ENCODE measurements around the gene MBLAC2. TPM values are rescaled to one million over a fixed set of nuclear protein-coding genes. Genes with fewer than 3 reads are reported as not detected.

The MBLAC2 gene
- total RNA-seq, 4 donors from 2014 or later, result 5.1 to 7.4 (median 6.5) TPM

DNA sequence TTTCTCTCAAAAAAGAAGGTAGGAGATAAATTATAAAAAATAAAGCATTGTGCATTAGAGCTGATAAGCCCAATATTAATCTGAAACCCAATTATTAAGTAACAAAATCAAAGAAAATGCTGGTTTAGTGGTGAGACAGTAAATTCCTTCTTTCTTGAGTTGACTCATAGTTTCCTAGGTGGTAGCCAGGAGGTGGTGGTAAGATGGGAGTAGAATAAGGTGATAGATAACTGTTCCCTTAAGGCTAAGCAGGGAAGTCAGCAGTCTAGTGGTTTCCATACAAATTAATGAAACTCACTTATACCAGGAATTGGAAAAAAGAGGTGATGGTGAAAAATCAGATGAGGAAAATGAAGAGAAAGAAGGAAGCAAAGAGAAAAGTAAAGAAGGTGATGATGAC is 31.6 kb upstream of the MBLAC2 start:
- no peaks in the 10 kb centered on the region for H3K36me3 ChIP-seq
- H3K4me3 ChIP-seq (replicated peaks in 1 of 3), result no peak overlapping the region
- no peaks in the 10 kb centered on the region for H3K4me1 ChIP-seq
- no peaks in the 10 kb centered on the region for H3K9me3 ChIP-seq
- no peak overlapping the region for H3K27ac ChIP-seq
- no peak for DNase-seq
- intact Hi-C loops (cut with DNase I), result no loop called here
- no peak for TF ChIP-seq POLR2A (IDR thresholded peaks at IDR 0.05)
- no peak for TF ChIP-seq CTCF (IDR thresholded peaks at IDR 0.05)
- no peaks in the 10 kb centered on the region for H3K27me3 ChIP-seq

- Histone ChIP-seq H3K27ac (no peak overlapping the region), H3K4me3 (replicated peaks in 1 of 3) (no peak overlapping the region), H3K27me3 (no peaks in the 10 kb centered on the region), H3K9me3 (no peaks in the 10 kb centered on the region), H3K36me3 (no peaks in the 10 kb centered on the region), H3K4me1 (no peaks in the 10 kb centered on the region)
- WGBS, 2 donors, result 89 to 95% methylated on average over 2 of the region's 2 CpGs
- TF ChIP-seq POLR2A (IDR thresholded peaks at IDR 0.05) (no peak), CTCF (IDR thresholded peaks at IDR 0.05) (no peak)
- intact Hi-C loops (cut with DNase I), result no loop called here
- DNase-seq, result no peak
These were observed 30.2 kb upstream of the MBLAC2 start for GRCh38 chr5:90504743-90505142.

DNA sequence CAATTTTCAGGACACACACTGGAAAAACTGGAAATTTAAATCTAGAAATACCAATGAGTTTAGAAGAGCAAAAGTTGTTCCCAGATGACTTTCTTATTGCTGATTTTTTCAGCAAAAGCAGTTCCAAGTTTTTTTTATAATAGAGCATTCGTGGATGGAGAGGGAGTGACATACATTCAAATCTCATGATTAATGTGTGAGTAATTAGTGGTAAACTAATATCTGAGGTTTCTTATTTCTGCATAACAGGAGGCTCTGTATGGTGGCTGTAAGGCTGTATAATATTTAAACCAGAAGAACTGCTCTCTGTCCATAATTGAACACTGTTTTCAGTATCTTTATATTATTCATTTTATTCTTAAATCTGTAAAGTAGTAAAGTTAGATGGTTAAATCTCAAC is 29.0 kb upstream of the MBLAC2 start:
- 75 to 87% methylated on average over 1 of the region's 1 CpG for WGBS, 2 donors
- no peak for TF ChIP-seq POLR2A (IDR thresholded peaks at IDR 0.05)
- no peak for TF ChIP-seq CTCF (IDR thresholded peaks at IDR 0.05)
- intact Hi-C loops (cut with DNase I), result no loop called here

GRCh38 chr5:90495146-90495545 is 20.6 kb upstream of the MBLAC2 start:
- WGBS, 2 donors, result 93 to 100% methylated on average over 1 of the region's 1 CpG
- H3K9me3 ChIP-seq, result no peaks in the 10 kb centered on the region
- intact Hi-C loops (cut with DNase I), result no loop called here
- TF ChIP-seq CTCF (IDR thresholded peaks at IDR 0.05) (no peak), POLR2A (IDR thresholded peaks at IDR 0.05) (no peak)
- no peaks in the 10 kb centered on the region for H3K4me1 ChIP-seq
- H3K4me3 ChIP-seq (replicated peaks in 1 of 3), result no peak overlapping the region
- no peak overlapping the region for H3K27ac ChIP-seq
- H3K27me3 ChIP-seq, result no peaks in the 10 kb centered on the region
- no peaks in the 10 kb centered on the region for H3K36me3 ChIP-seq
- no peak for DNase-seq

More for the DNA sequence above, 29.0 kb upstream of the MBLAC2 start:
- H3K27ac ChIP-seq, result no peak overlapping the region
- H3K9me3 ChIP-seq, result no peaks in the 10 kb centered on the region
- H3K36me3 ChIP-seq, result no peaks in the 10 kb centered on the region
- H3K4me3 ChIP-seq (replicated peaks in 1 of 3), result no peak overlapping the region
- DNase-seq, result no peak
- no peaks in the 10 kb centered on the region for H3K4me1 ChIP-seq
- H3K27me3 ChIP-seq, result no peaks in the 10 kb centered on the region

GRCh38 chr5:90494043-90494442 is 19.5 kb upstream of the MBLAC2 start:
- no peaks in the 10 kb centered on the region for H3K4me1 ChIP-seq
- TF ChIP-seq CTCF (IDR thresholded peaks at IDR 0.05) (no peak), POLR2A (IDR thresholded peaks at IDR 0.05) (no peak)
- no peak for DNase-seq
- intact Hi-C loops (cut with DNase I), result no loop called here
- no peaks in the 10 kb centered on the region for H3K27me3 ChIP-seq
- H3K27ac ChIP-seq, result no peak overlapping the region
- no peak overlapping the region for H3K4me3 ChIP-seq (replicated peaks in 1 of 3)
- no peaks in the 10 kb centered on the region for H3K36me3 ChIP-seq
- H3K9me3 ChIP-seq, result no peaks in the 10 kb centered on the region

Data from thyroid gland (tissue), 4 donors.